Measurements from ENCODE around the gene KCNQ1. TPM values are rescaled to one million over a fixed set of nuclear protein-coding genes. Genes with fewer than 3 reads are reported as not detected.

Gene KCNQ1
- total and polyA plus RNA-seq, 9 of the 15 experiments (the other 6 are each of a cell fraction or from before 2014, with no cell fraction given) = 0.44 TPM; not detected in 8

DNA sequence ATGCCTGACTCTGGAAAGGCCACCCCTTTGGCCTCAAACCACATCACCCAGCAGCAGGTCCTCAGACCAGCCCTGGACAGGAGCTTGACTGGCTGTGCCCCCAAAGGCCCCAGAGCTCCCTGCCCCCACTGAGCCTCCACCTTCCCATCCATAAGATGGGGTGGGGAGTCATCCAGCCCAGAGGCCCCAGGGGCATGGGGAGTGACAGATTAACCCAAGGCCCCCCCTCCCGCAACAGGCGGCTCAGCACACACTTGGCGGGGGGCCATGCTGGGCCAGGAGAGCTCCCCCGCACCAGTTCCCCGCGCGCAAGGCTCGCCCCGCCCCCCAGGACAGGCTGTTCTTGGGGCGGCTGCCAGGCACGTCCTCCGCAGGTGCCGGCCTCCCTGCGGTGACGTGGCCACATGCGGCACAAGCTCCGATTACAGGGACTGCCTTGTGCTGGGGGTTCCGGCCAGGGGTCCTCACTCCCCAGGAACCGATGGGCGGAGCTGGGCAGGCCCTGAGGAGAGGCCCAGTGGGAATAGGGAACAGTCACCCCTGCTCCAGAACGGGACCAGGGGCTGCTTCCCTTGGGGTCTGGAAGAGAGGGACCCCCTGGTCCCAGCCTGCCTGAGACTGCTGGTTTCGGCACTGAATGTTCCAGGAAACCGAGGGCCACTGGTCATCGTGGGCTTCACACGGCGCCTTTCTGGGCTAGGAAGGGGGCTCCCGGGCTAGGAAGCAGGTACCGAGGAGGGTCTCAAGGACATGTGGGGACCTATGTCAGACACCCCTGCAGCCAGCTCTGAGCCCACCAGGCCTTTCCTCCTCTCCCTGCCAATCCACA lies 445.9 kb downstream of the KCNQ1 start (continued):
- TF ChIP-seq, protein P1, sequence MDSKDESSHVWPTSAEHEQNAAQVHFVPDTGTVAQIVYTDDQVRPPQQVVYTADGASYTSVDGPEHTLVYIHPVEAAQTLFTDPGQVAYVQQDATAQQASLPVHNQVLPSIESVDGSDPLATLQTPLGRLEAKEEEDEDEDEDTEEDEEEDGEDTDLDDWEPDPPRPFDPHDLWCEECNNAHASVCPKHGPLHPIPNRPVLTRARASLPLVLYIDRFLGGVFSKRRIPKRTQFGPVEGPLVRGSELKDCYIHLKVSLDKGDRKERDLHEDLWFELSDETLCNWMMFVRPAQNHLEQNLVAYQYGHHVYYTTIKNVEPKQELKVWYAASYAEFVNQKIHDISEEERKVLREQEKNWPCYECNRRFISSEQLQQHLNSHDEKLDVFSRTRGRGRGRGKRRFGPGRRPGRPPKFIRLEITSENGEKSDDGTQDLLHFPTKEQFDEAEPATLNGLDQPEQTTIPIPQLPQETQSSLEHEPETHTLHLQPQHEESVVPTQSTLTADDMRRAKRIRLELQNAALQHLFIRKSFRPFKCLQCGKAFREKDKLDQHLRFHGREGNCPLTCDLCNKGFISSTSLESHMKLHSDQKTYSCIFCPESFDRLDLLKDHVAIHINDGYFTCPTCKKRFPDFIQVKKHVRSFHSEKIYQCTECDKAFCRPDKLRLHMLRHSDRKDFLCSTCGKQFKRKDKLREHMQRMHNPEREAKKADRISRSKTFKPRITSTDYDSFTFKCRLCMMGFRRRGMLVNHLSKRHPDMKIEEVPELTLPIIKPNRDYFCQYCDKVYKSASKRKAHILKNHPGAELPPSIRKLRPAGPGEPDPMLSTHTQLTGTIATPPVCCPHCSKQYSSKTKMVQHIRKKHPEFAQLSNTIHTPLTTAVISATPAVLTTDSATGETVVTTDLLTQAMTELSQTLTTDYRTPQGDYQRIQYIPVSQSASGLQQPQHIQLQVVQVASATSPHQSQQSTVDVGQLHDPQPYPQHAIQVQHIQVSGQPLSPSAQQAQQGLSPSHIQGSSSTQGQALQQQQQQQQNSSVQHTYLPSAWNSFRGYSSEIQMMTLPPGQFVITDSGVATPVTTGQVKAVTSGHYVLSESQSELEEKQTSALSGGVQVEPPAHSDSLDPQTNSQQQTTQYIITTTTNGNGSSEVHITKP (IDR thresholded peaks at IDR 0.05; ENCODE audit: partially characterized antibody) = peak; percentile 76
- TF ChIP-seq PTTG1 (tag; IDR thresholded peaks at IDR 0.05; ENCODE audit: low read depth) (no peak), ZNF764 (CRISPR knock-in tag; IDR thresholded peaks at IDR 0.05; ENCODE audit: low read depth) (no peak), STAT5A (IDR thresholded peaks at IDR 0.05; ENCODE audit: borderline replicate concordance, low read length) (no peak), EGR1 (conservative IDR thresholded peaks at IDR 0.05) (peak; percentile 64), ZNF224 (CRISPR knock-in tag; IDR thresholded peaks at IDR 0.05) (peak; percentile 68; the same call in 1 of the 2 replicates), NFYB (IDR thresholded peaks at IDR 0.05; ENCODE audit: extremely low read depth, insufficient read length) (no peak), ZC3H8 (IDR thresholded peaks at IDR 0.05) (no peak), MTA1 (IDR thresholded peaks at IDR 0.05; ENCODE audit: borderline replicate concordance) (peak; percentile 76; the same call in 1 of the 2 replicates)
- TF ChIP-seq, protein P2, sequence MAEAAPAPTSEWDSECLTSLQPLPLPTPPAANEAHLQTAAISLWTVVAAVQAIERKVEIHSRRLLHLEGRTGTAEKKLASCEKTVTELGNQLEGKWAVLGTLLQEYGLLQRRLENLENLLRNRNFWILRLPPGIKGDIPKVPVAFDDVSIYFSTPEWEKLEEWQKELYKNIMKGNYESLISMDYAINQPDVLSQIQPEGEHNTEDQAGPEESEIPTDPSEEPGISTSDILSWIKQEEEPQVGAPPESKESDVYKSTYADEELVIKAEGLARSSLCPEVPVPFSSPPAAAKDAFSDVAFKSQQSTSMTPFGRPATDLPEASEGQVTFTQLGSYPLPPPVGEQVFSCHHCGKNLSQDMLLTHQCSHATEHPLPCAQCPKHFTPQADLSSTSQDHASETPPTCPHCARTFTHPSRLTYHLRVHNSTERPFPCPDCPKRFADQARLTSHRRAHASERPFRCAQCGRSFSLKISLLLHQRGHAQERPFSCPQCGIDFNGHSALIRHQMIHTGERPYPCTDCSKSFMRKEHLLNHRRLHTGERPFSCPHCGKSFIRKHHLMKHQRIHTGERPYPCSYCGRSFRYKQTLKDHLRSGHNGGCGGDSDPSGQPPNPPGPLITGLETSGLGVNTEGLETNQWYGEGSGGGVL (CRISPR knock-in tag; IDR thresholded peaks at IDR 0.05) = no peak
- TF ChIP-seq, protein P3, sequence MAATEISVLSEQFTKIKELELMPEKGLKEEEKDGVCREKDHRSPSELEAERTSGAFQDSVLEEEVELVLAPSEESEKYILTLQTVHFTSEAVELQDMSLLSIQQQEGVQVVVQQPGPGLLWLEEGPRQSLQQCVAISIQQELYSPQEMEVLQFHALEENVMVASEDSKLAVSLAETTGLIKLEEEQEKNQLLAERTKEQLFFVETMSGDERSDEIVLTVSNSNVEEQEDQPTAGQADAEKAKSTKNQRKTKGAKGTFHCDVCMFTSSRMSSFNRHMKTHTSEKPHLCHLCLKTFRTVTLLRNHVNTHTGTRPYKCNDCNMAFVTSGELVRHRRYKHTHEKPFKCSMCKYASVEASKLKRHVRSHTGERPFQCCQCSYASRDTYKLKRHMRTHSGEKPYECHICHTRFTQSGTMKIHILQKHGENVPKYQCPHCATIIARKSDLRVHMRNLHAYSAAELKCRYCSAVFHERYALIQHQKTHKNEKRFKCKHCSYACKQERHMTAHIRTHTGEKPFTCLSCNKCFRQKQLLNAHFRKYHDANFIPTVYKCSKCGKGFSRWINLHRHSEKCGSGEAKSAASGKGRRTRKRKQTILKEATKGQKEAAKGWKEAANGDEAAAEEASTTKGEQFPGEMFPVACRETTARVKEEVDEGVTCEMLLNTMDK (IDR thresholded peaks at IDR 0.05; ENCODE audit: borderline replicate concordance, insufficient read depth, low read depth, low read length, poor library complexity, severe bottlenecking) = no peak
- TF ChIP-seq, protein P4, sequence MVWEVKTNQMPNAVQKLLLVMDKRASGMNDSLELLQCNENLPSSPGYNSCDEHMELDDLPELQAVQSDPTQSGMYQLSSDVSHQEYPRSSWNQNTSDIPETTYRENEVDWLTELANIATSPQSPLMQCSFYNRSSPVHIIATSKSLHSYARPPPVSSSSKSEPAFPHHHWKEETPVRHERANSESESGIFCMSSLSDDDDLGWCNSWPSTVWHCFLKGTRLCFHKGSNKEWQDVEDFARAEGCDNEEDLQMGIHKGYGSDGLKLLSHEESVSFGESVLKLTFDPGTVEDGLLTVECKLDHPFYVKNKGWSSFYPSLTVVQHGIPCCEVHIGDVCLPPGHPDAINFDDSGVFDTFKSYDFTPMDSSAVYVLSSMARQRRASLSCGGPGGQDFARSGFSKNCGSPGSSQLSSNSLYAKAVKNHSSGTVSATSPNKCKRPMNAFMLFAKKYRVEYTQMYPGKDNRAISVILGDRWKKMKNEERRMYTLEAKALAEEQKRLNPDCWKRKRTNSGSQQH (CRISPR knock-in tag; IDR thresholded peaks at IDR 0.05) = no peak
- TF ChIP-seq, protein P5, sequence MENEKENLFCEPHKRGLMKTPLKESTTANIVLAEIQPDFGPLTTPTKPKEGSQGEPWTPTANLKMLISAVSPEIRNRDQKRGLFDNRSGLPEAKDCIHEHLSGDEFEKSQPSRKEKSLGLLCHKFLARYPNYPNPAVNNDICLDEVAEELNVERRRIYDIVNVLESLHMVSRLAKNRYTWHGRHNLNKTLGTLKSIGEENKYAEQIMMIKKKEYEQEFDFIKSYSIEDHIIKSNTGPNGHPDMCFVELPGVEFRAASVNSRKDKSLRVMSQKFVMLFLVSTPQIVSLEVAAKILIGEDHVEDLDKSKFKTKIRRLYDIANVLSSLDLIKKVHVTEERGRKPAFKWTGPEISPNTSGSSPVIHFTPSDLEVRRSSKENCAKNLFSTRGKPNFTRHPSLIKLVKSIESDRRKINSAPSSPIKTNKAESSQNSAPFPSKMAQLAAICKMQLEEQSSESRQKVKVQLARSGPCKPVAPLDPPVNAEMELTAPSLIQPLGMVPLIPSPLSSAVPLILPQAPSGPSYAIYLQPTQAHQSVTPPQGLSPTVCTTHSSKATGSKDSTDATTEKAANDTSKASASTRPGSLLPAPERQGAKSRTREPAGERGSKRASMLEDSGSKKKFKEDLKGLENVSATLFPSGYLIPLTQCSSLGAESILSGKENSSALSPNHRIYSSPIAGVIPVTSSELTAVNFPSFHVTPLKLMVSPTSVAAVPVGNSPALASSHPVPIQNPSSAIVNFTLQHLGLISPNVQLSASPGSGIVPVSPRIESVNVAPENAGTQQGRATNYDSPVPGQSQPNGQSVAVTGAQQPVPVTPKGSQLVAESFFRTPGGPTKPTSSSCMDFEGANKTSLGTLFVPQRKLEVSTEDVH (IDR thresholded peaks at IDR 0.05; ENCODE audit: low read depth, partially characterized antibody) = peak; percentile 69
